GM21367 (cell line): ENCODE measurements around the gene DOCK4.

Source experiments
- ATAC-seq: cut with Tn5 transposase; IDR thresholded peaks from one replicate; pipeline ENCODE4 v1.9.1; 2021; ENCODE audit not compliant: unreplicated experiment

DOCK4 gene

GRCh38 chr7:112190120-112190519 lies 16.1 kb downstream of the DOCK4 start:
- ATAC-seq: no peak

- no peak for ATAC-seq
Observed at GRCh38 chr7:112189691-112190090, 16.5 kb downstream of the DOCK4 start.

GRCh38 chr7:112188257-112188656 lies 17.9 kb downstream of the DOCK4 start:
- no peak for ATAC-seq

- no peak for ATAC-seq
Observed at GRCh38 chr7:112186300-112186699, 19.9 kb downstream of the DOCK4 start.

GRCh38 chr7:112185005-112185834 lies 21.0 kb downstream of the DOCK4 start:
- ATAC-seq: no peak

GRCh38 chr7:112184455-112184854 lies 21.7 kb downstream of the DOCK4 start:
- no peak for ATAC-seq

- no peak for ATAC-seq
Observed at GRCh38 chr7:112183266-112183665, 22.9 kb downstream of the DOCK4 start.

GRCh38 chr7:112182749-112183148 lies 23.4 kb downstream of the DOCK4 start:
- no peak for ATAC-seq

- ATAC-seq: no peak
Observed at GRCh38 chr7:112180223-112180622, 26.0 kb downstream of the DOCK4 start.

- ATAC-seq: no peak
Observed at GRCh38 chr7:112176693-112177415, 29.3 kb downstream of the DOCK4 start.

- no peak for ATAC-seq
Observed at GRCh38 chr7:112176241-112176640, 30.0 kb downstream of the DOCK4 start.

GRCh38 chr7:112174192-112174591 lies 32.0 kb downstream of the DOCK4 start:
- ATAC-seq: no peak

- no peak for ATAC-seq
Observed at GRCh38 chr7:112173568-112173905, 32.7 kb downstream of the DOCK4 start.

GRCh38 chr7:112172870-112173567 lies 33.2 kb downstream of the DOCK4 start:
- ATAC-seq: no peak

- ATAC-seq: no peak
Observed at GRCh38 chr7:112171673-112172072, 34.5 kb downstream of the DOCK4 start.

- ATAC-seq: no peak
Observed at GRCh38 chr7:112168915-112169314, 37.3 kb downstream of the DOCK4 start.

GRCh38 chr7:112167147-112167546 lies 39.1 kb downstream of the DOCK4 start:
- no peak for ATAC-seq

- ATAC-seq: no peak
Observed at GRCh38 chr7:112162784-112163506, 43.3 kb downstream of the DOCK4 start.

GRCh38 chr7:112162142-112162766 lies 43.9 kb downstream of the DOCK4 start:
- no peak for ATAC-seq

- no peak for ATAC-seq
Observed at GRCh38 chr7:112161253-112162141, 44.7 kb downstream of the DOCK4 start.
